Activated naive CD4-positive, alpha-beta T cell treated with anti-CD3 and anti-CD28 coated beads, Interleukin-2, amount 50 U/mL, for 16 hours (primary cell): ENCODE results near the gene NCOA7.
"Not testable (repeated sequence)": the region's sequence is repeated elsewhere in the genome, so short reads cannot be mapped to it uniquely, and the experiment has no call there.

Experiments used
- DNase-seq: peaks from one replicate; pipeline ENCODE4 v3.0.0-alpha.2; 2020

The NCOA7 gene

GRCh38 chr6:125844989-125845388 lies 54.2 kb downstream of the NCOA7 start:
- no peak for DNase-seq

GRCh38 chr6:125846292-125847024 lies 55.7 kb downstream of the NCOA7 start:
- DNase-seq, result no peak

- not testable (repeated sequence) for DNase-seq
These were observed 57.5 kb downstream of the NCOA7 start for GRCh38 chr6:125848286-125848685.

GRCh38 chr6:125850361-125850760 lies 59.6 kb downstream of the NCOA7 start:
- DNase-seq, result no peak

GRCh38 chr6:125852587-125852986 lies 61.8 kb downstream of the NCOA7 start:
- no peak for DNase-seq

GRCh38 chr6:125853168-125853567 lies 62.4 kb downstream of the NCOA7 start:
- DNase-seq, result no peak

- no peak for DNase-seq
These were observed 63.0 kb downstream of the NCOA7 start for GRCh38 chr6:125853756-125854155.

- DNase-seq, result no peak
These were observed 63.6 kb downstream of the NCOA7 start for GRCh38 chr6:125854355-125854754.

- DNase-seq, result no peak
These were observed 65.0 kb downstream of the NCOA7 start for GRCh38 chr6:125855783-125856182.

- no peak for DNase-seq
These were observed 67.1 kb downstream of the NCOA7 start for GRCh38 chr6:125857846-125858245.

- DNase-seq, result peak; percentile 17
These were observed 67.9 kb downstream of the NCOA7 start for GRCh38 chr6:125858427-125859320.

- no peak for DNase-seq
These were observed 69.0 kb downstream of the NCOA7 start for GRCh38 chr6:125859727-125860126.

- no peak for DNase-seq
These were observed 72.3 kb downstream of the NCOA7 start for GRCh38 chr6:125863023-125863422.

- no peak for DNase-seq
These were observed 74.3 kb downstream of the NCOA7 start for GRCh38 chr6:125865015-125865414.

- no peak for DNase-seq
These were observed 75.7 kb downstream of the NCOA7 start for GRCh38 chr6:125866433-125866832.

GRCh38 chr6:125867483-125867942 lies 76.8 kb downstream of the NCOA7 start:
- no peak for DNase-seq

GRCh38 chr6:125868252-125868651 lies 77.5 kb downstream of the NCOA7 start:
- DNase-seq, result no peak

GRCh38 chr6:125868678-125869395 lies 78.1 kb downstream of the NCOA7 start:
- no peak for DNase-seq

- DNase-seq, result no peak
These were observed 78.7 kb downstream of the NCOA7 start for GRCh38 chr6:125869427-125869826.

- DNase-seq, result no peak
These were observed 80.6 kb downstream of the NCOA7 start for GRCh38 chr6:125871365-125871764.

GRCh38 chr6:125872259-125872921 lies 81.6 kb downstream of the NCOA7 start:
- no peak for DNase-seq

- DNase-seq, result no peak
These were observed 91.5 kb downstream of the NCOA7 start for GRCh38 chr6:125882243-125882642.
